Activated CD4-positive, alpha-beta memory T cell treated with anti-CD3 and anti-CD28 coated beads for 36 hours (primary cell): Measurements from ENCODE around the gene ZNF791. TPM values are rescaled to one million over a fixed set of nuclear protein-coding genes. Genes with fewer than 3 reads are reported as not detected.
"Not testable (repeated sequence)": the region's sequence is repeated elsewhere in the genome, so short reads cannot be mapped to it uniquely, and the experiment has no call there.

Source experiments
- CTCF ChIA-PET: fragments of 350-600 bp; sonication (Branson Sonifier 250); formaldehyde crosslinking; loops from one replicate; lab custom pipeline; 2021; ENCODE audit warnings: antibody characterized with exemption, inconsistent platforms; lab: Charles Lee
- POLR2A ChIA-PET: fragments of 350-600 bp; sonication (Branson Sonifier 250); formaldehyde crosslinking; loops from one replicate; lab custom pipeline; 2021; ENCODE audit warnings: antibody characterized with exemption; lab: Charles Lee
- DNase-seq: peaks from one replicate; pipeline ENCODE4 v3.0.0-alpha.2; 2020
- H3K27ac Mint-ChIP-seq: one replicate; pipeline ENCODE4 v1.8.0; 2021; ENCODE audit warnings: mixed read lengths
- H3K27me3 Mint-ChIP-seq: one replicate; pipeline ENCODE4 v1.8.0; 2021; ENCODE audit warnings: mixed read lengths
- H3K36me3 Mint-ChIP-seq: one replicate; pipeline ENCODE4 v1.8.0; 2021; ENCODE audit warnings: mixed read lengths
- H3K4me1 Mint-ChIP-seq: one replicate; pipeline ENCODE4 v1.8.0; 2021; ENCODE audit warnings: low read depth, mixed read lengths
- H3K4me3 Mint-ChIP-seq: one replicate; pipeline ENCODE4 v1.8.0; 2021; ENCODE audit warnings: mild to moderate bottlenecking, mixed read lengths
- H3K9me3 Mint-ChIP-seq: one replicate; pipeline ENCODE4 v1.8.0; 2021; ENCODE audit warnings: mixed read lengths
- intact Hi-C: fragments of 100-400 bp; cut with micrococcal nuclease; formaldehyde crosslinking; loops from one replicate; pipeline ENCODE4 v1.15.1; 2023
- total RNA-seq, 2 experiments: library from RNA; stranded (reverse); gene quantifications; one replicate each; pipeline ENCODE4 v1.2.3, GENCODE V29; 2021

ZNF791 gene
- total RNA-seq: 10 to 100 TPM; 18.2 to 19.1 TPM

DNA sequence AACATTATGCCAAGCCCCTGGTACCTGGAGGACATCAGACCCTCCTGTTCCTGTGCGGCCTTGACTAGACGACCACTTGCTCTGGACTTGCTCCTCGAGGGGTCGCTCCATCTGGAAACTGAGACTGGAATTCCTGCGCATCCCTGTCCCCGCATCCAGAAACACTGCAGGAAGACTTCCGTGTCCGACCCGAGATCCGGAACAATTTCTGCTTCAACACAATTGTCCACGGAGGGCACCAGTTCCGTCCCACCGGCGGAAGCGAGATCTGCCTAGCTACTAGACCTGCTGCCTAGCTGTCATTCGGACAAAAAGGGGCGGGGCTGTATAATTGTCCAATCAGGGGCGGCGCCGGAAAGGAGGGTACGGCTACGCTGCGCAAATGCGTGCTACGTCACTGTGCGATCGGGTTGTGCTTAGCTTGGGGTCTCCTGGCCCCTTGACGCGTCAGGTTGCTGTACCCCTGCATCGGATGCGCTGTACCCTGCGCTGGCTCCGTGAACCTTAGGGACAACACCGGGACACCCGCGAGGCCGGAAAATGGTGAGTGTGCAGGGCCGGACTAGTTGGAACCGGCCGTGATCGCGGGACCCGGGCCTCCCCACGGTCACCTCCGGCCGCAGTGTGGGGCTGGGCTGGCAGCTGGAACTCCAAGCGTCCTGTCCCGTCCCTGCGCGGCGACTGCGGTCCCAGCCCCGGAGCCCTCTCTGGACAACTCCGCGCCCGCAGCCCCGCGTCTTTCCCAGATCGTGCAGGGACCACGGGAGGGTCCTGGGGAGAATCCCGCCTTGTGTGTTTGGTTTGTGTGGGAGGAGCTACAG is at the start of gene ZNF791, which contains the start of gene ZNF490:
Gene ZNF791, plus strand, starts transcription at position 381 of the 821 bp plus-strand sequence. Its CDS starts 160 bp downstream, at position 541.
Gene ZNF490, minus strand, starts transcription at position 274 of the 821 bp plus-strand sequence. Its CDS starts 133 bp downstream, at position 141.
- ChIA-PET POLR2A (interaction anchor here (0.6 to 1.3 kb wide), 6 partner anchors 19 to 115 kb away, joined by 3 read pairs; partner anchors contain the start of genes MAN2B1 and WDR83), CTCF (interaction anchor here (0.5 to 1.5 kb wide), 4 partner anchors 29 to 367 kb away, joined by 3 to 9 read pairs (median 4); no protein-coding TSS in a partner anchor)
- Mint-ChIP-seq H3K9me3 (no peaks in the 10 kb centered on the region), H3K36me3 (peaks cover 16% of the 10 kb centered on the region), H3K4me1 (peaks cover 26% of the 10 kb centered on the region), H3K27me3 (no peaks in the 10 kb centered on the region), H3K4me3 (peak within 1 kb of the TSS; percentile 100), H3K27ac (peak within 1 kb of the TSS; percentile 99)
- intact Hi-C loops: loop anchor here (1.0 to 5.0 kb wide), 6 partner anchors 58 to 327 kb away; partner anchors contain the start of genes CALR, DHPS, JUNB and ZNF564
- peak; percentile 98 for DNase-seq

DNA sequence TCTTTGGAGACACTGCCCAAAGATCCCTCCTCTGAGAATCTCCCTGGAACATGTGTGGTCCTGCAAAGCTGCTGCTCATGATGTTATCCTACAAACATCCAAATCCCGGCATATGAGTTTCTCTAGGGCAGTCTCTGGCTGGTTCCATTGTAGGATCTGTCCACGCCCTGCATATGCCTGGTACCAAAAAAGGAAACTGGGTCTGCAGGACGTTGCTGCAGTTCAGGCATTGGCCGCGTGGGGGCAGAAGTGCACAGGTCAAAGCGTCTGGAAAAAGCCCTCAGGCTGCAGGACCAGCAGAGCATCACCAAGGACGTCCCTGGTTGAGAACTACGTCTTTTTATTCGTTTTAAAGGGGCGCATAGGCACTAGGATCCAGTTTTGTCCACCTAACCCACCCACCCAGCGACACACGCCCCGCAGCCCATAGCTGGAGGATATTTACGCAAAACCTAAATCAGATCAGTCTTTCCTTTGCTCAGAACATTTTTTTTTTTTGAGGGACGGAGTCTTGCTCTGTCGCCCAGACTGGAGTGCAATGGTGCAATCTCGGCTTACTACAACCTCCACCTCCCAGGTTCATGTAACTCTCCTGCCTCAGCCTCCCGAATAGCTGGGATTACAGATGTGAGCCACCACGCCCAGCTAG is 46.6 kb upstream of the ZNF791 start:
- no peaks in the 10 kb centered on the region for H3K27me3 Mint-ChIP-seq
- H3K27ac Mint-ChIP-seq: peak overlapping the region; percentile 19
- H3K36me3 Mint-ChIP-seq: no peaks in the 10 kb centered on the region
- POLR2A ChIA-PET: interaction anchor here (0.7 kb wide), 2 partner anchors 109 to 226 kb away, joined by 3 to 5 read pairs; no protein-coding TSS in a partner anchor
- no peak overlapping the region for H3K4me3 Mint-ChIP-seq
- DNase-seq: peak; percentile 95
- no peaks in the 10 kb centered on the region for H3K9me3 Mint-ChIP-seq
- intact Hi-C loops: loop anchor here (1.0 kb wide), 2 partner anchors 76 to 108 kb away; no protein-coding TSS in a partner anchor
- H3K4me1 Mint-ChIP-seq: peaks cover 5% of the 10 kb centered on the region
- CTCF ChIA-PET: interaction anchor here (0.6 to 3.0 kb wide), 11 partner anchors 13 to 1508 kb away, joined by 3 to 25 read pairs (median 3); partner anchors contain the start of genes MAN2B1, WDR83, ZNF564 and ZNF709

DNA sequence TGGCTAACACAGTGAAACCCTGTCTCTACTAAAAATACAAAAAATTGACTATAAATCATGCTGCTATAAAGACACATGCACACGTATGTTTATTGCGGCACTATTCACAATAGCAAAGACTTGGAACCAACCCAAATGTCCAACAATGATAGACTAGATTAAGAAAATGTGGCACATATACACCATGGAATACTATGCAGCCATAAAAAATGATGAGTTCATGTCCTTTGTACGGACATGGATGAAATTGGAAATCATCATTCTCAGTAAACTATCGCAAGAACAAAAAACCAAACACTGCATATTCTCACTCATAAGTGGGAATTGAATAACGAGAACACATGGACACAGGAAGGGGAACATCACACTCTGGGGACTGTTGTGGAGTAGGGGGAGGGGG is 44.3 kb upstream of the ZNF791 start:
- H3K4me1 Mint-ChIP-seq, H3K36me3 Mint-ChIP-seq, H3K4me3 Mint-ChIP-seq, H3K9me3 Mint-ChIP-seq, H3K27ac Mint-ChIP-seq, DNase-seq, intact Hi-C loops, POLR2A ChIA-PET, H3K27me3 Mint-ChIP-seq: not testable (repeated sequence)
- CTCF ChIA-PET: interaction anchor here (1.0 to 1.2 kb wide), 2 partner anchors 8 to 106 kb away, joined by 3 to 5 read pairs; no protein-coding TSS in a partner anchor

DNA sequence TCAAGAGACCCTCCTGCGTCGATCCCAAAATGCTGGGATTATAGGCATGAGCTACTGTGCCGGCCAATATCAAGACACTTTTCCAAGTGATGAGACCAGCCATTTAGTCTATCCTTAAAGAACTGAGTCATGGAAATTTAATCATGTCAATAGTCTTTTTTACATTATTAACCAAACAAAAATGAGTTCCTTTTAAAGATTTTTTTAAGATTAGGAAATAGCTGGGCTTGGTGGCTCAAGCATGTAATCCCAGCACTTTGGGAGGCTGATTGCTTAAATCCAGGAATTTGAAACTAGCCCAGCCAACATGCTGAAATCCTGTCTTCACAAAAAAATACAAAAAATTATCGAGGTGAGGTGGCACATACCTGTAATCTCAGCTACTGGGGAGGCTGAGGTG is 42.8 kb upstream of the ZNF791 start:
- Mint-ChIP-seq H3K4me1 (peaks cover 5% of the 10 kb centered on the region), H3K4me3 (no peak overlapping the region), H3K27ac (no peak overlapping the region), H3K36me3 (no peaks in the 10 kb centered on the region), H3K27me3 (no peaks in the 10 kb centered on the region), H3K9me3 (no peaks in the 10 kb centered on the region)
- ChIA-PET CTCF (interaction anchor here (0.6 to 1.1 kb wide), 2 partner anchors 101 to 203 kb away, joined by 3 read pairs; a partner anchor contains a TSS), POLR2A (interaction anchor here (0.6 to 0.8 kb wide), 2 partner anchors 52 to 72 kb away, joined by 3 to 4 read pairs; no protein-coding TSS in a partner anchor)
- no peak for DNase-seq
- intact Hi-C loops: no loop called here

DNA sequence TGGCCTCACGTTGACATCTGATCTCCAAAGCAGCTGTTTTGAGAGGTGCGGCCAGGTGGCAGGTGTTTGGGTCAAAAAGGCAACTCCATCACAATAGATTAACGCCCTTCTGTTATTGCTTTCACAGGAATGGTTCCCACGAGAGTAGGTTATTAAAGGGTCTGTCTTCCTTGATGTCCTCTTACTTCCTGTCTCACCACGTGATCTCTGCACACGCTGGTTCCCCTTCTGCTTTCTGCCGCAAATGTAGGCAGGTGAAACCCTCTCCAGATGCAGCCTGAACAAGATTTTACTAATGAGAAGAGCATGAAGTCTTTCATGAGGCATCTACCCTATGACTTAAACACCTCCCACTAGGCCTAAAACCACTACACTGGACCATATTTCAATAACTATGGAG is 36.7 kb upstream of the ZNF791 start:
- no peaks in the 10 kb centered on the region for H3K9me3 Mint-ChIP-seq
- POLR2A ChIA-PET: no interaction called here
- H3K27ac Mint-ChIP-seq: no peak overlapping the region
- DNase-seq: no peak
- peaks cover 9% of the 10 kb centered on the region for H3K36me3 Mint-ChIP-seq
- H3K4me1 Mint-ChIP-seq: peaks cover 4% of the 10 kb centered on the region
- no peaks in the 10 kb centered on the region for H3K27me3 Mint-ChIP-seq
- CTCF ChIA-PET: interaction anchor here (0.8 kb wide), 1 partner anchor 8 kb away, joined by 5 read pairs; no protein-coding TSS in a partner anchor
- intact Hi-C loops: no loop called here
- no peak overlapping the region for H3K4me3 Mint-ChIP-seq

DNA sequence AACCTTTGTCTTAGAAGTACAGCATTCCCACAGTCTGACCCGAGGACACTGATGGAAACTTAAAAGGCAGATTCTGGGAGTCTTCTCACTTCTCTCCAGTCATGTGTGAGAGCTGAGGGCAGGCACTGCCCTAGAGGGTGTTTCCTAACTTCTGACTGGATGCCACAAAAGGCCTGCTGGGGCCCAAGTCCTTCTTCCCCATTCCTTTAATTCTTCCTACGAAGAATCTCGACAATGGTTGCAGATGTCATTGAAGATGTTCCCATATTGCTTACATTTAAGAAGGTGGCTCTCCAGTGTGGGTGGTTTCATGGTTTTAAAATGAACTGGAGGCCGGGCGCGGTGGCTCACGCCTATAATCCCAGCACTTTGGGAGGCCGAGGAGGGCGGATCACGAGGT is 32.1 kb upstream of the ZNF791 start:
- Mint-ChIP-seq H3K4me1 (peaks cover 4% of the 10 kb centered on the region), H3K9me3 (peaks cover 20% of the 10 kb centered on the region), H3K27ac (no peak overlapping the region), H3K27me3 (no peaks in the 10 kb centered on the region), H3K36me3 (peaks cover 42% of the 10 kb centered on the region), H3K4me3 (no peak overlapping the region)
- intact Hi-C loops: no loop called here
- ChIA-PET POLR2A (no interaction called here), CTCF (no interaction called here)
- DNase-seq: no peak

DNA sequence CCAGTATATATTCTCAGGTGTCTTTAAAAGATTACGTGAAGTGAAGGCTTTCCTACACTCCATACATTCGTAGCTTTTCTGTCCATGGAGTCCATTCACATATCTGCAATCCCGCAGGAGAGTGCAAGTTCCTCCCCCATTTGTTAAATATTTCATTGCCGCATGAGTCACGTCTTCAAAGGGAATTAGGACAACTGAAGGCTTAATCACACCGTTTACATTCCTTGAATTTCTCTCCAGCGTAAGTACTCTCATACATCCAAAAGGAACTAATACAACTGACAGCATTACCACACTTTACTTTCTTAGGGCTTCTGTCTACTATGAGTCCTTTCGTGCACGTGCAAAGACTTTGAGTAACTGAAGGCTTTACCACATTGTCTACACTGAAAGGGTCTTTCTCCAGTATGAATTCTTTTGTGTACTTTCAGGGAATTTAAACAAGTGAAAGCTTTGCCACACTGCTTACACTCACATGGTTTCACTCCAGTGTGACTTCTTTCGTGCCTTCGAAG is 30.5 kb upstream of the ZNF791 start:
- Mint-ChIP-seq H3K4me3 (no peak overlapping the region), H3K9me3 (peaks cover 20% of the 10 kb centered on the region), H3K27ac (no peak overlapping the region), H3K4me1 (no peaks in the 10 kb centered on the region), H3K27me3 (no peaks in the 10 kb centered on the region), H3K36me3 (peaks cover 42% of the 10 kb centered on the region)
- ChIA-PET POLR2A (no interaction called here), CTCF (no interaction called here)
- intact Hi-C loops: no loop called here
- no peak for DNase-seq

DNA sequence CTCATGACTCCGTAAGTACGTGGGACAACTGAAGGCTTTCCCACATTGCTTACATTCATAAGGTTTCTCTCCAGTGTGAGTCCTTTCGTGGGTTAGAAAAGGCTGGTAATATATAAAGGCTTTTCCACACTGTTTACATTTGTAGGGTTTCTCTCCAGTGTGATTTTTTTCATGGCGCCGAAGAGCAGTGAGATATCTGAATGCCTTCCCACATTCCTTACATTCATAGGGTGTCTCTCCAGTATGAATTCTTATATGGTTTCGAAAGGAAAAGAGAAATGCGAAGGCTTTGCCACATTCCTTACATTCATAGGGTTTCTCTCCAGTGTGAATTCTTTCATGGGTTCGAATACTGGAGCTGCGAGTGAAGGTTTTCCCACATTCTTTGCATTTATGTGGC is 29.6 kb upstream of the ZNF791 start:
- Mint-ChIP-seq H3K4me3 (no peak overlapping the region), H3K27me3 (no peaks in the 10 kb centered on the region), H3K27ac (no peak overlapping the region), H3K36me3 (peaks cover 42% of the 10 kb centered on the region), H3K4me1 (no peaks in the 10 kb centered on the region), H3K9me3 (peaks cover 20% of the 10 kb centered on the region)
- intact Hi-C loops: no loop called here
- CTCF ChIA-PET: no interaction called here
- no peak for DNase-seq
- POLR2A ChIA-PET: no interaction called here

DNA sequence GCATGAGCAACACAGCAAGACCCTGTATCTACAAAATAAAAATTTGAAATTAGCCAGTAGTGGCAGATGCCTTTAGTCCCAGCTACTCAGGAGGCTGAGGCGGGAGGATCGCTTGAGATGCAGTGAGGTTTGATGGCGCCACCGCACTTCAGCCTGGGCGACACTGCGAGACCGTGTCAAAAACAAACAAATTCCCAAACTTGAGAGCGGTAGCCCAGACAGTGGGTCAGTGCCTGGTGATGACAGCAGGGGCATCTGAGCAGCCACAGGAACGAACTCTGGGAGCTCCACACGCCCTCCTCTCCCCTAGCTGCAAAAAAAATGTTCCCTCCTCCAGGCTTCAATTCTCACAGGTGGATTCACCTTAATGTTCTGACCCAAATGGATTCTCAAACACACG is 14.2 kb upstream of the ZNF791 start:
- intact Hi-C loops: no loop called here
- Mint-ChIP-seq H3K4me3 (no peak overlapping the region), H3K36me3 (peaks cover 3% of the 10 kb centered on the region), H3K9me3 (no peaks in the 10 kb centered on the region), H3K27me3 (no peaks in the 10 kb centered on the region), H3K27ac (no peak overlapping the region), H3K4me1 (no peaks in the 10 kb centered on the region)
- ChIA-PET CTCF (no interaction called here), POLR2A (no interaction called here)
- DNase-seq: no peak

DNA sequence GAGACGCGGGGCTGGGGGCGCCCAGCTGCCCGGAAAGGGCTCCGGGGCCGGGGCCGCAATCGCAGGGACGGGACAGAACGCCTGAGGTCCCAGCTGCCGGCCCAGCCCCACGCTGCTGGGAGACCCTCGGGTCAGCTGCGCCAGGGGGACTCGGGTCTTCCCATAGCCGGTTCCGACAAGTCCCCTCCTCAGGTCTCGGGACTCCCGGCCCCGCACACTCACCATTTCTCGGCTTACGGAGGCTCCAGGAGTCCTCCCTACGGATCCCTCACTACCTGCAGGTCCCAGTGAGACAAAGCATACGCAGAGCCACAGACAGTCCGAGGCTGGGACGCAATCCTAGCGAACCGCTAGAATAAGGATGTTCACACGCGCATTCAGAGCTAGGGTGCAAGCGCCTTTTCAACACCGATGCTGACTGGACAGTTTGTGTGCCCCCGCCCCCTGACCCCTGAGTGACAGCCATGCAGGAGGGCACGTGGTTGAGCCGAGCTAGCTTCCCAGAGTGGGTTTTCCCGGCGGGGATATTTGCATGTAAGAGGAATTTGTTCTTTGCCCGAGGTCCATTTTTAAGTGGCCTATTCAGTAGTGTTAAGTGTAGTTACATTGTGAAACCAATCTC is 13.7 kb upstream of the ZNF791 start:
- intact Hi-C loops: no loop called here
- Mint-ChIP-seq H3K36me3 (peaks cover 3% of the 10 kb centered on the region), H3K9me3 (no peaks in the 10 kb centered on the region), H3K4me1 (no peaks in the 10 kb centered on the region), H3K27me3 (no peaks in the 10 kb centered on the region), H3K4me3 (no peak overlapping the region), H3K27ac (no peak overlapping the region)
- POLR2A ChIA-PET: no interaction called here
- CTCF ChIA-PET: no interaction called here
- no peak for DNase-seq

DNA sequence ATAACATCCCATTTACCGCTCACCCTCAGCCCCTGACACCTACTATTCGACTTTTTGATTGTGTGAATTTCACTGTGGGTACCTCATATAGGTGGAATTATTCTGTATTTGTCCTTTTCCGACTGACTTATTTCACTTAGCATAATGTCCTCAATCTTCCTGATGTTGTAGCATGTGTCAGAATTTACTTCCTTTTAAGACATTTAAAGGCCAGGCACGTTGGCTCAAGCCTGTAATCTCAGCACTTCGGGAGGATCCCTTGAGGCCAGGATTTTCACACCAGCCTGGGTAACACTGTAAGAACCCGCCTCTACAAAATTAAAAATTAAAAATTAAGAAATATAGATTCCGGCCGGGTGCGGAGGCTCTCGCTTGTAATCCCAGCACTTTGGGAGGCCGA is 13.1 kb upstream of the ZNF791 start:
- no peak overlapping the region for H3K27ac Mint-ChIP-seq
- no peak overlapping the region for H3K4me3 Mint-ChIP-seq
- ChIA-PET POLR2A (no interaction called here), CTCF (no interaction called here)
- peaks cover 3% of the 10 kb centered on the region for H3K36me3 Mint-ChIP-seq
- intact Hi-C loops: no loop called here
- no peak for DNase-seq
- H3K4me1 Mint-ChIP-seq: no peaks in the 10 kb centered on the region
- no peaks in the 10 kb centered on the region for H3K27me3 Mint-ChIP-seq
- H3K9me3 Mint-ChIP-seq: no peaks in the 10 kb centered on the region
